Hypothalamus (tissue), 51 donors: ENCODE results near the gene SPRR4.
"Not testable (repeated sequence)": the region's sequence is repeated elsewhere in the genome, so short reads cannot be mapped to it uniquely, and the experiment has no call there.

ENCODE experiments used
- DNase-seq, 51 donors: peaks; one replicate each; lab custom pipeline; 2025; lab: John Stamatoyannopoulos, UW

The SPRR4 gene

DNA sequence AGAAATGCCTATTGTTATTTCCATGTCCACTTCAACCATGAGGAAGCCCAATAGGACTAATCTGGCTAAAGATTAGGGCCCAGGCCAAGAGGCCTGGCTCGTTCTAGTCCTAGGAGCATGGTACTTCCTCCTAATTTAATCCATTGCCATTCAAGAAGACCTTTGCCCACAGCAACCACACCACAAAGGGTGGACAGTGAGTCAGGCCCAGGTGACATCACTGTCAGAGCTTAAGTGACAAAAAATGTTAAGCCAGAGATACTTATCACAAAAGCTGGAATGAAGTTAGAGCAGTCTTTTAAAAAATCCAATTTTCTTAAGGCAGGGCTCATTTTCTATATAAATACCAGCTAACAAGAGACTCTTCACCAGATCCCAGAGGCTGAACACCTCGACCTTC is 30.9 kb downstream of the SPRR4 start, which contains the start of gene SPRR3:
TSS of gene SPRR3 (plus strand) at position 368 of the 400 bp plus-strand sequence. CDS start 1,272 bp downstream, outside the sequence.
- no peak for DNase-seq

DNA sequence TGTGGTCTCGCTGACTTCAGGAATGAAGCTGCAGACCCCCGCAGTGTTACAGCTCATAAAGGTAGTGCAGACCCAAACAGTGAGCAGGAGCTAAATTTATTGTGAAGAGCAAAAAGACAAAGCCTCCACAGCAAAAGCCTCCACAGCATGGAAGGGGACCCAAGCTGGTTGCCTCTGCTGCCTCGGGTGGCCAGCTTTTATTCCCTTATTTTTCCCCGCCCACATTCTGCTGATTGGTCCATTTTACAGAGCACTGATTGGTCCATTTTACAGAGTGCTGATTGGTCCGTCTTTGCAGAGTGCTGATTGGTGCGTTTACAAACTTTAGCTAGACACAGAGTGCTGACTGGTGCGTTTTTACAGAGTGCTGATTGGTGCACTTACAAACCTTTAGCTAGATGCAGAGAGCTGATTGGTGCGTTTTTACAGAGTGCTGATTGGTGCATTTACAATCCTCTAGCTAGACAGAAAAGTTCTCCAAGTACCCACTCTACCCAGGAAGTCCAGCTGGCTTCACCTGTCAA is 40.8 kb downstream of the SPRR4 start:
- DNase-seq, result not testable (repeated sequence)

DNA sequence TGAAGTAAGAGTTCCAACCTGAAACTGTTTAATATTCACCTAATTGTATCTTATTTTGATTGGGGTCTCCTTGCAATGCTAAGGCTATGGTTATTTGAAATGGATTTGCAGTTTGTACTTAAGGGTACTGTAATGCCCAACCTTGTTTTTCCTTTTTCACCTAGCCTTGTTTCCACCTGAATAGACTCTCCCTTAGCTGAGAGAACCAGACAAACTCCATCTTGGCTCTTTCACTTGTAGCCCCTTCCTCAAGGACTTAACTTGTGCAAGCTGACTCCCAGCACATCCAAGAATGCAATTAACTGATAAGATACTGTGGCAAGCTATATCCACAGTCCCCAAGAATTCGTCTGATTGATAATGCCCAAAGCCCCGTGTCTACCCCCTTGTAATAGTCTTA is 51.4 kb downstream of the SPRR4 start:
- not testable (repeated sequence) for DNase-seq
